Measurements from ENCODE around the gene ARHGAP15.

ARHGAP15 gene

DNA sequence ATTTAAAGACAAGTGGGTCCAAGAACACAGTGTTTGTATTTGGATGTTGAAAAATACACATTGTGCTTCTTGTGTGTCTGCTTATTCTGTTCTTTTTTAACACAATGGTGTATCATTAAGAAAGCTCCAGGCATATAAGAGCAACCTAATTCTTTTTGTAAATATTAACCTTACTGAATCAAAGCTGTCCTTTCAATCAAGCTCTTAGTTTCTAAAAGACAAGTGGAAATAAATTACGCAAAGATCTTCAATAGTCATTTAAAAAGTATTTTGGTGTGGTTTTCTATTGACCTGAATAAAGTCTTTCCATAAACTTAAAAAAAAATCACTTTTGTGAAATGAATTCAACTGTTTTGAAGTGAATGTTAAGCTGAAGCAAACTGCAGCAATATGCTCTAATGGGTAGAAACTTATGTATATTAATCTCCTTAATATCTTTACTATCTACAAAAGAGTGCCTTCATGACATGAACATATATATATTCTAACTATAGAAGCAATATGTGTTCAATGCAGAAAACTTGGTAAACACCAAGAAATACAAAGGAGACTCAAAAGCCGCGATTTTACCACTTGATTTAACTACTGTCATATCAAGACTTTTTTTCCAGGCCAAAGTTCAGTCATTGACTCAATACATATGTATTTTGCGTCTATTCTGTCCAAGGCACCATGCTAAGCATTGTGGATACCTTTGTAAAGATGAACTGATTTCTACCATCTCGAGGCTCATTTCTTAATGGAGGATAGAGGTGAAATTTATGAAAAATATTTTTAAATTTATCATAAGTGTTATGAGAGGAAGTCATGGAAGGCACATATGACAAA lies 97.7 kb downstream of the ARHGAP15 start:
- H3K9me3 ChIP-seq (ENCODE audit: insufficient read depth, low read depth, low read length), result no peaks in the 10 kb centered on the region
- no peak overlapping the region for H2BK120ac ChIP-seq (ENCODE audit: insufficient read depth, low read length, poor library complexity)
- H2BK12ac ChIP-seq (ENCODE audit: low read length), result no peak overlapping the region
- no peak overlapping the region for H3K23ac ChIP-seq (ENCODE audit: low read length)
- H4K8ac ChIP-seq (ENCODE audit: low read depth, low read length), result no peak overlapping the region
- no peak overlapping the region for H3K4ac ChIP-seq (ENCODE audit: low read depth, low read length)
- no peak overlapping the region for H3K9ac ChIP-seq (ENCODE audit: low read length)
- H2AFZ ChIP-seq (ENCODE audit: insufficient read depth, low read length, poor library complexity), result no peak overlapping the region
- no peak for DNase-seq
- no peak overlapping the region for H3K4me3 ChIP-seq (ENCODE audit: low read depth, low read length)
- no peak overlapping the region for H2BK5ac ChIP-seq (ENCODE audit: low read depth, low read length, poor library complexity)
- H3K27ac ChIP-seq (ENCODE audit: low read depth, low read length), result no peak overlapping the region
- H3K27me3 ChIP-seq (ENCODE audit: insufficient read depth, low read length), result no peaks in the 10 kb centered on the region
- no peak overlapping the region for H3K4me2 ChIP-seq (ENCODE audit: low read length)
- no peaks in the 10 kb centered on the region for H3K36me3 ChIP-seq (ENCODE audit: control insufficient read depth in 1 of 2, insufficient read depth in 2 of 2, low read length in 2 of 2)
- no peaks in the 10 kb centered on the region for H3K79me1 ChIP-seq (ENCODE audit: low read length)
- H3K14ac ChIP-seq (ENCODE audit: low read length), result no peak overlapping the region
- H4K91ac ChIP-seq (ENCODE audit: low read depth, low read length), result no peak overlapping the region
- H3K4me1 ChIP-seq (ENCODE audit: control insufficient read depth in 1 of 2, insufficient read depth in 2 of 2, low read length in 2 of 2), result no peaks in the 10 kb centered on the region
- H3K18ac ChIP-seq (ENCODE audit: low read length), result no peak overlapping the region
- no CpG with 5 or more reads among the region's 5 CpGs for WGBS (ENCODE audit: extremely low coverage, insufficient coverage, insufficient read length)
- no peak overlapping the region for H4K12ac ChIP-seq (ENCODE audit: low read depth, low read length)
- H3K79me2 ChIP-seq (ENCODE audit: control insufficient read depth, insufficient read depth, low read length, poor library complexity), result no peaks in the 10 kb centered on the region
- H2AK5ac ChIP-seq (ENCODE audit: low read length), result no peak overlapping the region

- H2BK12ac ChIP-seq (ENCODE audit: low read length), result no peak overlapping the region
- no peak overlapping the region for H3K4ac ChIP-seq (ENCODE audit: low read depth, low read length)
- H3K9ac ChIP-seq (ENCODE audit: low read length), result no peak overlapping the region
- no CpG with 5 or more reads among the region's 5 CpGs for WGBS (ENCODE audit: extremely low coverage, insufficient coverage, insufficient read length)
- H2BK5ac ChIP-seq (ENCODE audit: low read depth, low read length, poor library complexity), result no peak overlapping the region
- no peaks in the 10 kb centered on the region for H3K79me2 ChIP-seq (ENCODE audit: control insufficient read depth, insufficient read depth, low read length, poor library complexity)
- H2AFZ ChIP-seq (ENCODE audit: insufficient read depth, low read length, poor library complexity), result no peak overlapping the region
- no peak overlapping the region for H4K8ac ChIP-seq (ENCODE audit: low read depth, low read length)
- DNase-seq, result no peak
- H3K79me1 ChIP-seq (ENCODE audit: low read length), result no peaks in the 10 kb centered on the region
- H3K4me1 ChIP-seq (ENCODE audit: control insufficient read depth in 1 of 2, insufficient read depth in 2 of 2, low read length in 2 of 2), result no peaks in the 10 kb centered on the region
- H2AK5ac ChIP-seq (ENCODE audit: low read length), result no peak overlapping the region
- no peaks in the 10 kb centered on the region for H3K9me3 ChIP-seq (ENCODE audit: insufficient read depth, low read depth, low read length)
- no peaks in the 10 kb centered on the region for H3K27me3 ChIP-seq (ENCODE audit: insufficient read depth, low read length)
- no peak overlapping the region for H3K27ac ChIP-seq (ENCODE audit: low read depth, low read length)
- no peak overlapping the region for H3K4me3 ChIP-seq (ENCODE audit: low read depth, low read length)
- H3K14ac ChIP-seq (ENCODE audit: low read length), result no peak overlapping the region
- no peak overlapping the region for H3K23ac ChIP-seq (ENCODE audit: low read length)
- H3K18ac ChIP-seq (ENCODE audit: low read length), result no peak overlapping the region
- no peak overlapping the region for H4K12ac ChIP-seq (ENCODE audit: low read depth, low read length)
- no peaks in the 10 kb centered on the region for H3K36me3 ChIP-seq (ENCODE audit: control insufficient read depth in 1 of 2, insufficient read depth in 2 of 2, low read length in 2 of 2)
- H2BK120ac ChIP-seq (ENCODE audit: insufficient read depth, low read length, poor library complexity), result no peak overlapping the region
- no peak overlapping the region for H4K91ac ChIP-seq (ENCODE audit: low read depth, low read length)
- H3K4me2 ChIP-seq (ENCODE audit: low read length), result no peak overlapping the region
These were observed 100.2 kb downstream of the ARHGAP15 start for GRCh38 chr2:143229411-143229810.

DNA sequence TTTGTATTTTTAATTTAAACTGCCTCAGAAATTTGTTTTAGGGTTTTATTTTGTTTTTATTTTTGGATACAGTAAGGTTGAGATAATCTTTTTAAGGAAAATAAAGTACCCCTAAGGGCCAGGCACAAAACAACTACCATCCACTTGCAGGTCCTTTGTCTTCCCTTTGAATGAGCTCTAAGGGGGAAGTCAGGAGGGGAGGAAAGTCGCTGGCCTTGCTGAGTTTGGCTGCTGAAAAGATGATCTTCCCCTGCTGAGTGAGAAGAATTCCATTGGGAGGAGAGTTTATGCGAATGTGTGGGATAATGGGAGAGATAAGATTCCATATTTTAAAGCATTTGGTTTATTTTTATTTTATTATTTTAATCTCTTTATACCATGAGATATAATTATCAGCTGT lies 100.7 kb downstream of the ARHGAP15 start:
- Histone ChIP-seq H3K4ac (ENCODE audit: low read depth, low read length) (no peak overlapping the region), H4K8ac (ENCODE audit: low read depth, low read length) (no peak overlapping the region), H2AK5ac (ENCODE audit: low read length) (no peak overlapping the region), H3K4me3 (ENCODE audit: low read depth, low read length) (no peak overlapping the region), H3K9ac (ENCODE audit: low read length) (no peak overlapping the region), H2AFZ (ENCODE audit: insufficient read depth, low read length, poor library complexity) (no peak overlapping the region), H2BK12ac (ENCODE audit: low read length) (no peak overlapping the region), H2BK120ac (ENCODE audit: insufficient read depth, low read length, poor library complexity) (no peak overlapping the region), H3K79me1 (ENCODE audit: low read length) (no peaks in the 10 kb centered on the region), H3K79me2 (ENCODE audit: control insufficient read depth, insufficient read depth, low read length, poor library complexity) (no peaks in the 10 kb centered on the region), H2BK5ac (ENCODE audit: low read depth, low read length, poor library complexity) (no peak overlapping the region), H3K27ac (ENCODE audit: low read depth, low read length) (no peak overlapping the region), H4K12ac (ENCODE audit: low read depth, low read length) (no peak overlapping the region), H3K18ac (ENCODE audit: low read length) (no peak overlapping the region), H3K36me3 (ENCODE audit: control insufficient read depth in 1 of 2, insufficient read depth in 2 of 2, low read length in 2 of 2) (no peaks in the 10 kb centered on the region), H3K23ac (ENCODE audit: low read length) (no peak overlapping the region), H3K4me1 (ENCODE audit: control insufficient read depth in 1 of 2, insufficient read depth in 2 of 2, low read length in 2 of 2) (no peaks in the 10 kb centered on the region), H3K27me3 (ENCODE audit: insufficient read depth, low read length) (no peaks in the 10 kb centered on the region), H3K14ac (ENCODE audit: low read length) (no peak overlapping the region), H3K9me3 (ENCODE audit: insufficient read depth, low read depth, low read length) (no peaks in the 10 kb centered on the region), H4K91ac (ENCODE audit: low read depth, low read length) (no peak overlapping the region), H3K4me2 (ENCODE audit: low read length) (no peak overlapping the region)
- no peak for DNase-seq
- no CpG with 5 or more reads among the region's 2 CpGs for WGBS (ENCODE audit: extremely low coverage, insufficient coverage, insufficient read length)

GRCh38 chr2:143230506-143231253 lies 101.5 kb downstream of the ARHGAP15 start:
- no peak overlapping the region for H3K14ac ChIP-seq (ENCODE audit: low read length)
- H2AK5ac ChIP-seq (ENCODE audit: low read length), result no peak overlapping the region
- H2BK5ac ChIP-seq (ENCODE audit: low read depth, low read length, poor library complexity), result no peak overlapping the region
- H3K23ac ChIP-seq (ENCODE audit: low read length), result no peak overlapping the region
- WGBS (ENCODE audit: extremely low coverage, insufficient coverage, insufficient read length), result no CpG with 5 or more reads among the region's 3 CpGs
- H3K27me3 ChIP-seq (ENCODE audit: insufficient read depth, low read length), result no peaks in the 10 kb centered on the region
- H3K18ac ChIP-seq (ENCODE audit: low read length), result no peak overlapping the region
- DNase-seq, result no peak
- H3K9me3 ChIP-seq (ENCODE audit: insufficient read depth, low read depth, low read length), result no peaks in the 10 kb centered on the region
- H3K4me3 ChIP-seq (ENCODE audit: low read depth, low read length), result no peak overlapping the region
- H2BK120ac ChIP-seq (ENCODE audit: insufficient read depth, low read length, poor library complexity), result no peak overlapping the region
- no peak overlapping the region for H4K91ac ChIP-seq (ENCODE audit: low read depth, low read length)
- H3K4me1 ChIP-seq (ENCODE audit: control insufficient read depth in 1 of 2, insufficient read depth in 2 of 2, low read length in 2 of 2), result no peaks in the 10 kb centered on the region
- H4K8ac ChIP-seq (ENCODE audit: low read depth, low read length), result no peak overlapping the region
- no peak overlapping the region for H3K27ac ChIP-seq (ENCODE audit: low read depth, low read length)
- H2BK12ac ChIP-seq (ENCODE audit: low read length), result no peak overlapping the region
- no peaks in the 10 kb centered on the region for H3K36me3 ChIP-seq (ENCODE audit: control insufficient read depth in 1 of 2, insufficient read depth in 2 of 2, low read length in 2 of 2)
- H3K79me1 ChIP-seq (ENCODE audit: low read length), result no peaks in the 10 kb centered on the region
- no peak overlapping the region for H3K9ac ChIP-seq (ENCODE audit: low read length)
- no peaks in the 10 kb centered on the region for H3K79me2 ChIP-seq (ENCODE audit: control insufficient read depth, insufficient read depth, low read length, poor library complexity)
- H2AFZ ChIP-seq (ENCODE audit: insufficient read depth, low read length, poor library complexity), result no peak overlapping the region
- no peak overlapping the region for H4K12ac ChIP-seq (ENCODE audit: low read depth, low read length)
- no peak overlapping the region for H3K4me2 ChIP-seq (ENCODE audit: low read length)
- H3K4ac ChIP-seq (ENCODE audit: low read depth, low read length), result no peak overlapping the region

Measured in trophoblast cell (in vitro differentiated cells and primary cell).